ENCODE data around the gene PTRHD1.
"Not testable (repeated sequence)": the region's sequence is repeated elsewhere in the genome, so short reads cannot be mapped to it uniquely, and the experiment has no call there.

The PTRHD1 gene

DNA sequence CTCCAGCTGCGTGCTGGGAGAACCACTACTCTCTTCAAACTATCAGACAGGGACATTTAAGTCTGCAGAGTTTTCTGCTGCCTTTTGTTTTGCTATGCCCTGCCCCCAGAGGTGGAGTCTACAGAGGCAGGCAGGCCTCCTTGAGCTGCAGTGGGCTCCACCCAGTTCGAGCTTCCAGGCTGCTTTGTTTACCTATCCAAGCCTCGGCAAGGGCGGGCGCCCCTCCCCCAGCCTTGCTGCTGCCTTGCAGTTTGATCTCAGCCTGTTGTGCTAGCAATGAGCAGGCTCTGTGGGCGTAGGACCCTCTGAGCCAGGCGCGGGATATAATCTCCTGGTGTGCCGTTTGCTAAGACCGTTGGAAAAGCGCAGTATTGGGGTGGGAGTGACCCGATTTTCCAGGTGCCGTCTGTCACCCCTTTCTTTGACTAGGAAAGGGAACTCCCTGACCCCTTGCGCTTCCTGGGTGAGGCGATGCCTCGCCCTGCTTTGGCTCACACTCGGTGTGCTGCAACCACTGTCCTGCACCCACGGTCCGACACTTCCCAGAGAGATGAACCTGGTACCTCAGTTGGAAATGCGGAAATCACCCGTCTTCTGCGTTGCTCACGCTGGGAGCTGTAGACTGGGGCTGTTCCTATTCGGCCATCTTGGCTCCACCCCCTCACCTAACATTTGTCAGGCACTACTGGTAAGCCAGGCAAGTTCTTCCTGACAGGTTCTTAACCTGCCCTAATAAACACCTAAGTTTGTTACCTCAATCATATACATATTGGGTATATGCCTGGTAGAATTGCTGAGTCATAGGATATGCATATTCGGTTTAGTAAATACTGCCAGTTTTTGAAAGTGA is 12.8 kb upstream of the PTRHD1 start:
- not testable (repeated sequence) for DNase-seq

DNA sequence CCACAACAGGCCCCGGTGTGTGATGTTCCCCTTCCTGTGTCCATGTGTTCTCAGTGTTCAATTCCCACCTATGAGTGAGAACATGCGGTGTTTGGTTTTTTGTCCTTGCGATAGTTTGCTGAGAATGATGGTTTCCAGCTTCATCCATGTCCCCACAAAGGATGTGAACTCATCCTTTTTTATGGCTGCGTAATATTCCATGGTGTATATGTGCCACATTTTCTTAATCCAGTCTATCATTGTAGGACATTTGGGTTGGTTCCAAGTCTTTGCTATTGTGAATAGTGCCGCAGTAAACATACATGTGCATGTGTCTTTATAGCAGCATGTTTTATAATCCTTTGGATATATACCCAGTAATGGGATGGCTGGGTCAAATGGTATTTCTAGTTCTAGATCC is 7.3 kb upstream of the PTRHD1 start:
- DNase-seq = not testable (repeated sequence)

DNA sequence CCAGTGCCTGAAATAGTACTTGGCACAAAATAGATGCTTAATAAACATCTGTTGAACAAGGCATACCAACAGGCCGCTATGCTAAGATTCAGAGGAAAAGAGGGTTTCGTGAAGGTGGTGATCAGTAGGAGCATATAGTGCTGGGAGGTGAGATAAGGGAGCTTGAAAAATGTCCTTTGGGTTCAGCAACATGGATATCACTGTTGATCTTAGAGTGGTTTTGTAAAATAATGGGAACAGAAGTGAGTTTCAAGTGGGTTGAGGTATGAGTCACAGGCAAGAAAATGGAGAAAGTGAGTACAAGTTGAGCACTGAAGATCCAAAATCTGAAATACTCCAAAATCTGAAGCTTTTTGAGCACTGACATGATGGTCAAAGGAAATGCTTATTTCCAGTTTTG is 4.5 kb upstream of the PTRHD1 start:
- DNase-seq = no peak

DNA sequence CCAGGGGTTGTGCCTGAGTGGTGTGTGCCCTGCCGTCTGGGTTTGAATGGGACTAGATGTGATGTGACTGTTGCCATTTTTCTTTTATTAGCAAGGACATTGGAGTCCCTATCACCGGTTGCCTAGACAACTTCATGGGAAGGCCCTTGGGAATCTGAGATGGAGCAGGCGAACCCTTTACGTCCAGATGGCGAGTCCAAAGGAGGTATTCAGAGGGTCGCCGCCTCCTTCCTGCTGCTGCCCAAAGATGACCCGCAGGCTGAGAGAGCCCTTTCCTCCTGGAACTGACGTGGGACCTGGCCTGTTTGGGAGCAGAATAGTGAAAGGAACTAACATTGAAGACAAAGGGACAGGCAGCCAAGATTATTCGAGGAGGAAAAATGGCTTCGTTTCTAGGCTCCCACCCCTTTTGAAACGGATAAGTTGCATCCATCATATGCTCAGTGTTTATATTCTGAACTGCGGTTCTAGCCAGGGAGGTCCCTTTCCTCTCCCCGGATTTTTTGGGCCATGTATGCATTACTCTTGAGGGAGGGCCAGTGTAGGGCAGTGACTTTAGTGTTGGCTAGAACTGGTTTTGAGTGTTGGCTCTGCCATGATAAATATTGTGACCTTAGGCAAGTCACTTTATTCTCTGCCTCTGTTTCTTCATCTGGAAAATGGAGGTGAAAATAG is 707 bp upstream of the PTRHD1 start:
- DNase-seq = no peak

DNA sequence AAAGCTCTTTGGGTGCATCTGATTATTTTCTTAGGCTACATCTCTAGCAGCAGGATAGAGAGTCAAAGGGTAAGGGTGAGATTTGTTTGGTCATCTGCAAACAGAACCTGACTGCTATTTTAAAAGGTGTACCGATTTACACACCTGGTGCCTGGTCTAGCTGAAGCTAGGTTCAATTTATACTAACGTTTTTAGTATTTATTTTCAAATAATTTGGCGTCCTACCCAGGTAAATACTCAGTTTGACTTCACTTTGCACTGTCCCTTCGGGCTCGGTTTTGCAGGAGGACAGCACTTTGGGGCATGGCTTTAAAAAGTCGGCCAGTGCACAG is 683 bp downstream of the PTRHD1 start:
- no peak for DNase-seq

DNA sequence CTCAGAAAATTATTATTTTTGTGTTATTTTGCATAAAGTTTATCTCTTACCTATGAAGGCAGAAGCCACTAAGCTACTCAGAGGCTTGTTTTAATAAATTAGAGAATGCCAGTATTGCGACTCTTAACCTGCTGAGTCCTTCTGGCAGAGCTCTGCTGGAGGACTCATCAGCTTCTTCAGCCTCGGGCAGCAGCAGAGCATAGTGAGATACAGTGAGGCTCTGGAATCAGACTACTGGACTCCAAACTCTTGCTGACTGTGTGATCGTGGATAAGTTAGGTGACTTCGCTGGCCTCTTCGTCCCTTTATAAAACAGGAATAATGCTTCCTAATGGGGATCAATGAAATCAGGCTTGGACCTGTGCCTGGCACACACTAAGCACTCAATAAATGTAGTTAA is 1.7 kb downstream of the PTRHD1 start:
- DNase-seq = no peak

DNA sequence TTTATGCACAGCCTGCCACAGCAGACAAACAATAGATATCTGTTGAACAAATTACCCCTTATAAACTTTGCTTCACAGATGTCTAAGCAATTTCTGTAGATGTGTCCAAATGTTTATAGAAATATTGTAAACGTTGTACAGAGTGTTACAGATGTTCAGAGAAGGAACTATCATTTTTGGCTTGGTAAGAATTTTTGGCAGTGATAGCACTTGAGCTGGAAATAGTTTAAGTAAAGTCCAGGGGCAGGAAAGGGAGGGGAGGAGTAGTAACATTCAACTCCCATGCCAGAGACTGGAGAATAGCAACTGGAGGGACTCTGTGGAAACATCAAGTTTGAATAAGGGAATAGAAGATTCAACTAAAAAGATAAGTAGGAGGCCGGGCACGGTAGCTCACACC is 4.4 kb downstream of the PTRHD1 start:
- DNase-seq = no peak

DNA sequence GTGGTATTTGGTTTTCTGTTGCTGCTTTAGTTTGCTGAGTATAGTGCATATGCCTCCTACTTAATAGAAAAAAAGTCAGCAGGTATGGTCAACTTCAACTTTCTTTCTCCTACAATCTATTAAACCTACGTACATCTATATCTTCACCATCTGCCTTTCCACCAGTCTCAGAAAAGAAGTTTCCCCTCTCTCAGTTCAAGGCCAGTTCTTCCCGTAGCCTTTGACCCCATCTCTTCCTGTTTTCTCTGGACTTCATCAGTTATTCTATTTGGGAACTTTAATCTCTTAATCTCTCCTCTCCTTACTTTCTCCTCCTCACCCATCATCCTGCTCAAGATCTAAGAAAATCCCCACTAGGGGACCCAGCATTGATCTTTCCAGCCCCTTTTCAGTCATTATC is 5.7 kb downstream of the PTRHD1 start:
- no peak for DNase-seq

DNA sequence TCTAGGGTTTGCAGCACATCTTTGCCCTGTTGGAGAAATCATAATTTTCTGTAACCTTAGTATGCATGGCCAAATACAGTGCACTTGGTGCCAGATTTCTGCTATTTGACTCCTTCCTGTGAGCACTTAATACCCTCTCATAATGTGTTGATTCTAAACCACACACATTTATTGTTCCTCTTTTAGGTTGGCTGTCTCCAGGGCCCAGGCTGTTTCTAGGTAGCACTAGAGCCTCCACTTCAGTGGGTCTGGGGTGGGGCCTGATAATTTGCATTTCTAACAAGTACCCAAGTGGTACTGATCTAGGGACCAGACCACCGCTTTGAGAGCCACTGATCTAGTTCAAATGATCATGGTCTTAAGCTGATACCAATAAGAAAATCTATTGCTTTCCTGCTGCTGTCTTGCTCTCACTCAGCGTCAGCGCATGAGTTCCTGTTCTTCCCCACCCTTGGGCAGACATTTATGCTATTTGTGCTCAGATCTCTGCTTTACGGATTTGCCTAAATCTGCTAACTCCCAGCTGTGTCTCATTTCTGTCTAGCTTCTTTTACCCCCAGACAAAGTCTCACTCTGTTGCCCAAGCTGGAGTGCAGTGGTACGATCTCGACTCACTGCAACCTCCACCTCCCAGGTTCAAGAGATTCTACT is 7.4 kb downstream of the PTRHD1 start:
- no peak for DNase-seq

DNA sequence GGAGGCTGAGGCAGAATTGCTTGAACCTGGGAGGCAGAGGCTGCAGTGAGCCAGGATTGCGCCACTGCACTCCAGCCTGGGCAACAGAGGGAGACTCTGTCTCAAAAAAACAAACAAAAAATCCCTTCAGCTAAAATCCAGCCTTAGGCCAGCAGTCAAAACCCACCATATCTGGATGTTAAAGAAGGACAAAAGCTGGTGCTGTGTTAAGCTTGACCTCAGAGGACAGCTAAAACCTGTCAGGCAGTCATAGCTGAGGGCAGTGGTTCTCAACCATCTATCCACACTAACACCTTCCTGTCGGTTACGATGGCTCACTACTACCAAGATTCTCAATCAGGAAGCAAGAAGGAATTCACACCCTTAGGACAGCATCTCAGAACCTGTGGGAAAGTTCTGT is 9.6 kb downstream of the PTRHD1 start:
- DNase-seq = no peak

DNA sequence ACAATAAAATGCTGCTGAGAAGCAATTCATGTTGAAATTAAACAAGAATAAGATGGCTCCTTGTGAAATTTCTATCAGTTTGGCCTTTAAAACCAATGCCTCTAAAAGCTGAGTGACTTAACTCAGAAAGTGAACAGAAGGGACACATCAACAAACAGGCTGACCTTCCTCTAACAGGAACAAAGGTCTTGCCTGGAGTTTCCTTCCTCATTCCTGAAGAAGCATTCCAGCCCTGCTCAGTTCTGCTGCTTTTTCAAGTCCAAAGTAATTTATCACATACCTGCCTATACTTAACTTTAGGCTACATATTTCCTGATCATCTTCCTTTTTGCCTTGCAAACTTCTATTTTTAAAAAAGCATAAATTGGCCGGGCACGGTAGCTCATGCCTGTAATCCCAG is 14.1 kb downstream of the PTRHD1 start:
- no peak for DNase-seq

DNA sequence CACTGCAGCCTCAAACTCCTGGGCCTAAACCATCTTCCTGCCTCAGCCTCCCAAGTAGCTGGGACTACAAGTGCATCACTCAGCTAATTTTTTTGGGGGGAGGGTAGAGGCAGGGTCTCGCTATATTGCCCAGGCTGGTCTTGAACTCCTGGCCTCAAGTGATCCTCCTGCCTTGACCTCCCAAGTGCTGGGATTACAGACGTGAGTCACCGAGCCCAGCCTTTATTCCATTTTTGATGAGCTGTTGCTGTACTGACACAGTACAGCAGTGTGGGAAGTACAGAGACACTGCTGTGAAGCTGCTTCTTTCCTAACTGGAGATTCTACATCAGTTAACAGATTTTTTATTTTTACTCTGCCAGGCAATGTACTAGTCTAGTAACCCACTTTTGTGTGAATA is 18.8 kb downstream of the PTRHD1 start:
- no peak for DNase-seq

DNA sequence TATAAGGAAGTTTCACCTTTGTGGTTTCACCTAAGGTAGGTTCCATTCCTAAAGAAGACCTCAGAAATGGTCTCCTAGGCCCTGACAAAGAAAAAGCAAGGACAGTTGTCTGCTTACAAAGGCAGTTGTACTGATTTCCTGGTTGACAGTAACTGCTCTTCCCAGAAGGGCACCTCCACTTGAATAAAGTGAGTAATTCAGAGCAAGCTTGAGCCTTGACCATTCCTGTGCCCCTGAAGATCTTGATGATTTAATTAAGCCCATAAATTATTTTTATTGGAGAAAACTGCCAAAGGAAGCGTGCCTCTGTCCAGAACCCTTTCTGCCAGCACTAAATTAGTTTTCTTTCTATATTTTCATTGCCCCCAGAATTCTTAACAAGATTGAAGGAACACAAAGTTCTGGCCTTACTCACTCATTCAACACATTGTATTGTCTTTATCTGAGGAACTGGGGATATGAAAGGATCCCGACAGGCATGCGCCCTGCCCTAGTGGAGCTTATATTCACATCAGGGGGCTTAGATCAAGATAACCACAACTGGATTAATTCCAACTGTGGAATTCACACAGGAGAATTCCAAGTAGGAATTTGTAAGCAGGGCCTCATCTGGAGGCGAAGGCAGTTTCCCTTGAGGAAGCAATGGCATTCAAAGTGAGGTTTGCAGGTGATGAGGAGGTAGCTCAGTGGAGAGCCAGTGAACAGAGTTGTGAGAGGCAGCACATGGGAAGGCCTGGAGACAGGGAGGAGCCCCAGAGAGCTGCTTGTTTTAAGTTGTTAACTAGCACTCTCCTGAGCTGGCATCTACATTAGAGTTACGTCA is 21.2 kb downstream of the PTRHD1 start:
- no peak for DNase-seq

DNA sequence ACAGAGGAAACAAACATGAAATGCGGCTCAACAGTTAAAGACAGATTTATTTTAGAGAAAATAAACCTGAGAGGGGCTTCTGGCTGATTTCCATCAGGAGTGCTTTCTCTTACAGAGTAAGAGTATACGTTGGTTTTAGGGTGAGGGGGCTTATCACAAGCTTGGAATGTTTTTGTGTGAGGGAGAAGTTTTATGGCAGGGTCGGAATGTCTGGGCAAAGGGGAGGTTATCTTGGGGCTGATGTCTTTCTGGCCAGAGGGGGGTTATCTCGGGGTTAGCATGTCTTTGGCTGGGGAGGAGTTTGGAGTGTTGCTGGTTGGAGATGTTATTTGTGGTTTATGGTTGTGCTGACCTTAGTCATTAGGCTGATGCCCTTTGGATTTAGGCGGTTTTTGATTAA is 22.1 kb downstream of the PTRHD1 start:
- DNase-seq = no peak

DNA sequence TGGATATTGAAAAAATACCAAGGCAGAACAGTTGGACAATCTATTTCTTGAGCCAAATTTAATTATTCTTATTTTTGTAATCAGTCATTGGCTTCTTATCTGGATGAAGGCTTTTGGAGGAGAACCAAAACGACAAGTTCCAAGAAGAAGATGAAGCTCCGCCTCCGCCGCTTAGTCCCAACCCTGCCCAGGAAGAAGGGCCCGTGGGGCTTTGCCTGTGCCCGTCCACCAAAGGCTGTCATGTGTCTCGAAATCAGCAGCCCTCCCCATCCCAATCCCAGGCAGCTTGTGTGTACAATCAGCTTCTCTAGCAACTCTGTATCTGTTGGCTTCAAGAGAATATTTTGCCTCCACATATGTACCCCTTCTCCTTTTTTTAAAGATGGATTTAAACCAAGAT is 24.6 kb downstream of the PTRHD1 start:
- no peak for DNase-seq

DNA sequence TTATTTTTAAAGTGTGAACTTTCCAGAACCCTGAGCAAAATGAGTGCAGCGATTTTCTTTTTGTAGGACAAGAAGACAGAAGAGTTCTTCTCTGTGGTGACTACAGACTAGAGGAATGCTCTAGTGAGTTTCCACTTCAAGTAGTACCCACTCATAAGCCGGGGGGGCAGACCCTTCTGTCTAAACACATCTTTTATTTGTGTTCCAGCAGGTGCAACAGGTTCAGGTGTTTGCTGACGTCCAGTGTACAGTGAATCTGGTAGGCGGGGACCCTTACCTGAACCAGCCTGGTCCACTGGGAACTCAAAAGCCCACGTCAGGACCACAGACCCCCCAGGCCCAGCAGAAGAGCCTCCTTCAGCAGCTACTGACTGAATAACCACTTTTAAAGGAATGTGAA is 25.2 kb downstream of the PTRHD1 start:
- no peak for DNase-seq

DNA sequence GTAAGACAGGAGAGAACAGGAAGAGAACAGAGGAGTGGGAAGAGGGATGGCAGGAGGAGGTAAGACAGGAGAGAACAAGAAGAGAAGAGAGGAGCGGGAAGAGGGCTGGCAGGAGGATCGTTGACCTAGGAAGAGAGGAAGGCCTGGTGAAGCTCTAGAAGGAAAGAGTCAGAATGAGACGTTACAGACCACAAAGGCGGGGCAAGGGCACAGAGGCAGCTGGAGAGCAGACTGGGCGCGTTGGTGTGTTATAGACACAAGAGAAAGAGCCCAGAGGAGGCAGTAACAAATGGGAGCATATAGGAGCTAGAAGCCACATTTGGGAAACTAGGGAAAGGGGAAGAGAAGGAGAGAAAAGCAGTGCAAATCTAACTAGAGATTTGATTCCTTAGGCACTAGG is 26.6 kb downstream of the PTRHD1 start:
- DNase-seq = no peak

DNA sequence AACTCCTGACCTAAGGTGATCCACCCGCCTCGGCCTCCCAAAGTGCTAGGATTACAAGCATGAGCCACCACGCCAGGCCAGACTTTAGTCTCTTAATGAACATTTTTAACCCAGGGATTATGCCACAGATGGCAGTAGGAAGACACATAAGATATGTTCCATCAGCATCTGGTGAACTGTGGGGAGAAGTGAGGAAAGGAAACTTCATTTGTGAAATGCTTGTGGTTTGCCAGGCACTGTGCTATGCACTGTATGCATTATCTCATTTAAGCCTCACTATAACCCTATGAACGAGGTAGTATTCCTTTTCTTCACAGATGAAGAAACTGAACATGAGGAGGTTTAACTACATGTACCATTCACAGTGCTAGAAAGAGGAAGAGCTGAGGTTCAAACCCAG is 29.3 kb downstream of the PTRHD1 start:
- no peak for DNase-seq

DNA sequence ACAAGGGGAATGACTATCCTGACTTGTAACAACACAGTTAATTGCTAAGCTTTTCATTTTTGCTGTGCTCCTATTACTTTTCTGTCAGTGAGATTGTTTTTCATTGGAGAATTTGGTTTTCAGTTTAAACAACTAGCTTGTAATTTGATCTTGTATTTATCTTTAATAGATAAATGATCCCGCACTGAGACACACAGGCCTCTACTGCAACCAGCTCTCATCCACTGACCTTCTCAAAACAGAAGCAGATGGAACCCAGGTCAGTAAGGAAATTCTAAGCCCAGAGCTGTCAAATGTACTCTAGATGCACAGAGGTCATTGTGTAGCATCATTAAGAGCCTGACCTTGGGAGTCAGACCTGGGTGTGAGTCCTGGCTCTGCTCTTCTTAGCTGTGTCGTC is 30.7 kb downstream of the PTRHD1 start:
- no peak for DNase-seq

DNA sequence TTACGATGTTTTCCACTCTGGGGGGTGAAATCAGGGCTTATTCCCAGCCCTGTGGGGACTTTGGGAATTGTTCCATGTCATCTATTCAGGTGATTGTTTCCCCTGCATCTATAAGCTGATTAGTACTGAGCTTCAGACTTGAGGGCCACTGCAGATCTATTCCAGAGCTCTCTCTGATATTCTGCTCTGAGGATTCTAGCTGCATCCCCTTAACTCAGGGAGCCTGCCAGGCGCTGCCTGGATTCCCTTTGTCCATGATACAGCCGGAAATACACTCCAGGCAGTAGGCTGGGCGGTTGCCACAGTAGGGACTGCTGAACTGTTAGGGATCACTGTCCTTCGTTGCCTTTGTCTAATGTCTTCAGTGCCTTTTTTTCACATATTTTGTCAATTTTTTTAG is 31.3 kb downstream of the PTRHD1 start:
- DNase-seq = no peak

DNA sequence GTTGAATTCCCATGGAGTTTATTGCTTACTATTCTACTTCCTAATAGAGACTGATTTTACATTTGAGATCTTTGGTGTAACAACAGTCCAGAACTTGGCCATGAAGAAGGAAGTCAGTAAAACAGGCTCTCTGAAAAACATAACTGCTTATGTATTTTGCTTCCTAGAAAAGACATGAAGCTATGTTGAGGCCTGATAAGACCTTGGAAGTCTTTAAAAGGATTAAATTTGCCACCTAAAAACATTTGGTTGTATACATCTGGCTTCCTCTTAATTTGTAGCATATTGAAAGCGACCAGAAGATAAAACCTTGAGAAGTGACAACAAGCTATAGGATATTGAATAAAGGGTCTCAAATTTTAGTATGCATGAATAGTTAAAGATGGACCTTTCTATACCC is 36.4 kb downstream of the PTRHD1 start:
- no peak for DNase-seq

DNA sequence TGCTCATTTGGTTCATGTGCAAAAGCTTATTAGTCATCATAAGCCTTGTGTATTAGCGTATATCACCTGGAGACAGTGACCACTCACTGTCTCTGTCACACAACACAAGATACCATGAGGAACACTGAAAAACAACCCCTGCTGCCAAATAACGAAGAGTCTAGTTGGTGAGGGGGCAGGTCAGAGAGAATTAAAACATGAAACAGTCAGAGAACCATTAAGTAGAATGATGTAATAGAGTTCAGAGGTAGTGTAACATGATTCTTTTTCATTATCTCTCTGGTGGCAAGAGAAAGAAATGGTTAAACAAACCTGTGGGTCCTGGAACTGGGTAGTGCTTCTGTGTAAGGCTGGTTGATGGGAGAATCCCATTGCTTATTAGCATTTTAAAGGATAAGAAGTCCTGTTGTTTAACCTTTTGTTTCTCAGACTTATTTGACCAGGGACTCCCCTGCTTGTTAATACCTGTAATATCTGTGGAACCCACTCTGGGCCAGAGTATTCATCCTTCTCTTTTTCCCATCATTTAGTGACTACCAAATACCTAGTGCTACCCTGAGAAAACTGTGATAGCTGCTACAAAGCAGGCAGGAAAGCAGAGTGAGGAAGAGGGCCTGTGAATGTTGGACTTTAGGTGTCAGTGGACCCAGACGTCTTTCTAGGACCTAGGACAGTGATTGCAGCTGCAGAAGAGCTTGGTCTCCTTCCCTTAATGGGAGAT is 38.0 kb downstream of the PTRHD1 start:
- no peak for DNase-seq
